K562 (cell line): ENCODE data around the gene OR51E2. TPM values are rescaled to one million over a fixed set of nuclear protein-coding genes. Genes with fewer than 3 reads are reported as not detected.
A peak's percentile ranks its signal among the peaks of the same experiment; 100 is the strongest.

Experiments used
- ATAC-seq: fragments of 200-7000 bp; cut with Tn5 transposase; 3 replicates; pipeline ENCODE4 v1.9.1; 2020; ENCODE audit warnings: moderate library complexity
- BruUV-seq: library from RNA; stranded (reverse); fragments of 400-500 nt; replicated peaks from 2 replicates; lab custom pipeline; 2021; lab: Mats Ljungman, UMichigan
- CTCF ChIA-PET: fragments of 300-600 bp; formaldehyde crosslinking; extraction: SDS; loops from one replicate; lab custom pipeline; 2021; ENCODE audit warnings: low intra/inter-chr PET ratio; lab: Yijun Ruan, JAX
- POLR2A ChIA-PET: fragments of 300-600, 350-650 bp; sonication (Branson Sonifier 250); formaldehyde crosslinking; extraction: SDS; loops from one replicate; lab custom pipeline; 2021; ENCODE audit warnings: antibody characterized with exemption, inconsistent platforms; lab: Yijun Ruan, JAX
- DNase-seq, 4 experiments: peaks; one replicate each; pipeline versions ENCODE4 v3.0.0 to v3.0.0-alpha.2; 2011 to 2018; ENCODE audit warnings: low spot score in 3 of 4, mixed read lengths in 3 of 4; ENCODE audit errors: extremely low read depth in 1 of 4
- FAIRE-seq: peaks from 2 replicates; lab custom pipeline; 2011; peaks lifted over from hg19 to GRCh38; lab: Jason Lieb, UNC
- H2AFZ ChIP-seq: 2 replicates; pipeline ENCODE4 v1.6.0; 2011; ENCODE audit warnings: low read depth, low read length, control low read depth, inconsistent platforms
- H3K27ac ChIP-seq: fragments of 200-600 bp; 3 replicates; pipeline ENCODE4 v1.8.0; 2011; ENCODE audit warnings: low read depth, mild to moderate bottlenecking, control low read depth, inconsistent platforms, low read length, moderate library complexity, mixed read lengths; ENCODE audit errors: extremely low read depth
- H3K27me3 ChIP-seq, 2 experiments: fragments of 300-600 bp in 1 of 2; 2 replicates in 1 of 2; 3 replicates in 1 of 2; pipeline versions ENCODE4 v1.6.0 to v1.8.0; 2011; ENCODE audit warnings: inconsistent platforms in 2 of 2, low read length in 2 of 2, mild to moderate bottlenecking in 1 of 2, mixed read lengths in 1 of 2, moderate library complexity in 1 of 2; ENCODE audit not compliant: control insufficient read depth in 2 of 2, insufficient read depth in 2 of 2
- H3K36me3 ChIP-seq: fragments of 300-600 bp; 3 replicates; pipeline ENCODE4 v1.8.0; 2011; ENCODE audit warnings: mild to moderate bottlenecking, low read length, inconsistent platforms; ENCODE audit not compliant: control insufficient read depth, insufficient read depth
- H3K4me1 ChIP-seq, 2 experiments: fragments of 200-600 bp in 1 of 2; replicated peaks in 1 of 2; 2 replicates in 1 of 2; 3 replicates in 1 of 2; pipeline versions ENCODE4 v1.5.1 to v1.8.0; 2011; ENCODE audit warnings: inconsistent platforms in 2 of 2, low read length in 2 of 2, mild to moderate bottlenecking in 1 of 2, mixed read lengths in 1 of 2, moderate library complexity in 1 of 2; ENCODE audit not compliant: control insufficient read depth in 2 of 2, insufficient read depth in 2 of 2
- H3K4me2 ChIP-seq: 2 replicates; pipeline ENCODE4 v1.6.1; 2011; ENCODE audit warnings: low read length, control low read depth, inconsistent platforms, mixed read lengths; ENCODE audit not compliant: insufficient read depth
- H3K4me3 ChIP-seq: fragments of 200-600 bp; sonication (generic), shearing (Covaris generic); 2 replicates; pipeline ENCODE4 v1.5.1; 2016; ENCODE audit warnings: control low read depth, inconsistent platforms
- H3K79me2 ChIP-seq: fragments of 200-600 bp; 3 replicates; pipeline ENCODE4 v1.8.0; 2011; ENCODE audit warnings: low read length, inconsistent platforms; ENCODE audit not compliant: control insufficient read depth, insufficient read depth
- H3K9ac ChIP-seq, 2 experiments: 2 replicates each; pipeline versions ENCODE4 v1.6.0 to v1.6.1; 2011; ENCODE audit warnings: low read depth in 2 of 2, low read length in 2 of 2, control low read depth in 1 of 2, inconsistent platforms in 1 of 2, mild to moderate bottlenecking in 1 of 2, mixed read lengths in 1 of 2; ENCODE audit not compliant: insufficient read depth in 1 of 2
- H3K9me1 ChIP-seq: one replicate; pipeline ENCODE4 v1.6.0; 2011; ENCODE audit warnings: inconsistent platforms, mild to moderate bottlenecking, low read length, moderate library complexity; ENCODE audit not compliant: control insufficient read depth, insufficient read depth
- H3K9me3 ChIP-seq: replicated peaks from 2 replicates; pipeline ENCODE4 v1.5.1; 2011; ENCODE audit warnings: low read depth, low read length, inconsistent platforms; ENCODE audit not compliant: control insufficient read depth, insufficient read depth
- H4K20me1 ChIP-seq: replicated peaks from 2 replicates; pipeline ENCODE4 v1.6.1; 2011; ENCODE audit warnings: low read length, inconsistent platforms, mixed read lengths; ENCODE audit not compliant: control insufficient read depth, insufficient read depth
- BCOR ChIP-seq: fragments of 450-650 bp; IDR thresholded peaks from 2 replicates; pipeline ENCODE4 v1.6.1; 2016
- CBFA2T3 ChIP-seq: fragments of 450-650 bp; IDR thresholded peaks from 2 replicates; pipeline ENCODE4 v1.6.1; 2017
- DPF2 ChIP-seq: fragments of 450-650 bp; IDR thresholded peaks from 2 replicates; pipeline ENCODE4 v1.6.1; 2016
- HDGF ChIP-seq: fragments of 450-650 bp; IDR thresholded peaks from 2 replicates; pipeline ENCODE4 v1.6.1; 2016
- KHSRP ChIP-seq: fragments of 450-650 bp; IDR thresholded peaks from 2 replicates; pipeline ENCODE4 v1.6.1; 2017
- NCOA6 ChIP-seq: fragments of 450-650 bp; IDR thresholded peaks from 2 replicates; pipeline ENCODE4 v1.6.1; 2017; ENCODE audit warnings: mild to moderate bottlenecking
- NCOR1 ChIP-seq: fragments of 450-650 bp; IDR thresholded peaks from 2 replicates; pipeline ENCODE4 v1.6.1; 2016; ENCODE audit warnings: mild to moderate bottlenecking, moderate library complexity
- NFRKB ChIP-seq: fragments of 450-650 bp; IDR thresholded peaks from 2 replicates; pipeline ENCODE4 v1.6.1; 2016; ENCODE audit warnings: low read depth
- NR2C1 ChIP-seq, 2 experiments: fragments of 450-650 bp; IDR thresholded peaks; 2 replicates each; pipeline ENCODE4 v1.6.1; 2017; ENCODE audit warnings: mild to moderate bottlenecking in 2 of 2, antibody characterized with exemption in 1 of 2, inconsistent platforms in 1 of 2, missing compliant biosample characterization in 1 of 2, missing genetic modification characterization in 1 of 2
- OTX1 ChIP-seq: fragments of 450-650 bp; formaldehyde crosslinking; IDR thresholded peaks from 2 replicates; pipeline ENCODE4 v1.4.0; 2022; ENCODE audit warnings: mild to moderate bottlenecking
- RBBP5 ChIP-seq: fragments of 200-600 bp; sonication (generic); IDR thresholded peaks from 2 replicates; pipeline ENCODE4 v1.6.1; 2012; ENCODE audit warnings: borderline replicate concordance, mild to moderate bottlenecking, low read length, control low read depth, inconsistent platforms; ENCODE audit not compliant: insufficient read depth, poor library complexity, severe bottlenecking
- SMARCA5 ChIP-seq: fragments of 450-650 bp; IDR thresholded peaks from 2 replicates; pipeline ENCODE4 v1.6.1; 2016
- TARDBP ChIP-seq: fragments of 450-650 bp; IDR thresholded peaks from 2 replicates; pipeline ENCODE4 v1.6.1; 2016
- TCF3 ChIP-seq: sonication (generic); formaldehyde crosslinking; IDR thresholded peaks from 2 replicates; pipeline ENCODE4 v1.4.0; 2020; ENCODE audit warnings: mild to moderate bottlenecking, missing genetic modification reagents
- TEAD4 ChIP-seq, 2 experiments: sonication (generic) in 1 of 2; formaldehyde crosslinking in 1 of 2; IDR thresholded peaks; 2 replicates each; pipeline versions ENCODE4 v1.6.1 to v1.8.0; 2012 to 2022; ENCODE audit warnings: borderline replicate concordance in 1 of 2, inconsistent platforms in 1 of 2, low read length in 1 of 2, mild to moderate bottlenecking in 1 of 2, missing genetic modification reagents in 1 of 2
- YY1 ChIP-seq, 3 experiments: IDR thresholded peaks; 2 replicates each; pipeline ENCODE4 v1.6.1; 2011; ENCODE audit warnings: low read length in 2 of 3, mild to moderate bottlenecking in 2 of 3, moderate library complexity in 2 of 3, borderline replicate concordance in 1 of 3, control low read depth in 1 of 3, low read depth in 1 of 3; ENCODE audit not compliant: insufficient read depth in 3 of 3, insufficient replicate concordance in 2 of 3, control insufficient read depth in 1 of 3, insufficient read length in 1 of 3; ENCODE audit errors: extremely low read depth in 1 of 3
- ZNF668 ChIP-seq: fragments of 250-450 bp; sonication (Bioruptor Pico); IDR thresholded peaks from 2 replicates; pipeline ENCODE4 v1.8.0; 2022; ENCODE audit warnings: mild to moderate bottlenecking, inconsistent platforms
- WGBS: fragments of 100-300 bp; shearing (Covaris generic); methylation state at CpG from one replicate; pipeline ENCODE4 v1.1.6; 2016; ENCODE audit warnings: low coverage, mixed read lengths; ENCODE audit not compliant: insufficient coverage; ENCODE audit errors: missing lambda C conversion rate; 5-methylcytosine and 5-hydroxymethylcytosine counted together
- in situ Hi-C: fragments of 300-500 bp; cut with MboI; formaldehyde crosslinking; loops from 4 replicates; pipeline ENCODE4 v1.15.0; 2018; ENCODE audit warnings: inconsistent platforms, mixed read lengths
- intact Hi-C: fragments of 100-400 bp; cut with micrococcal nuclease; formaldehyde crosslinking; loops from 2 replicates; pipeline ENCODE4 v1.14.2; 2022
- polyA plus RNA-seq, 8 experiments: library from polyadenylated mRNA; depleted of rRNA in 4 of 8; stranded (reverse) in 5 of 8; unstranded in 3 of 8; fragments of >200 nt; fragmentation: Nextera tagmentation in 2 of 8; fragmentation: Illumina TruSeq in 1 of 8; extraction: Ambion mirVana in 2 of 8; extraction: Trizol in 1 of 8; gene quantifications; 2 replicates each; pipeline versions ENCODE4 v1.2.1 to v1.2.3, GENCODE V29; 2011 to 2014; ENCODE audit warnings: inconsistent platforms in 1 of 8, missing spikeins in 1 of 8
- total RNA-seq, 7 experiments: library from RNA; depleted of rRNA in 6 of 7; stranded (reverse); fragments of >200 nt in 6 of 7; fragmentation: Illumina TruSeq in 2 of 7; extraction: Trizol in 2 of 7; gene quantifications; 2 replicates each; pipeline versions ENCODE4 v1.2.1 to v1.2.3, GENCODE V29; 2011 to 2021; ENCODE audit warnings: low replicate concordance in 1 of 7
- TF ChIP-seq, protein P1 (sequence below): fragments of 250-450 bp; sonication (Bioruptor Pico); IDR thresholded peaks from 2 replicates; pipeline ENCODE4 v1.5.0; 2021
- TF ChIP-seq, protein P2 (sequence below): fragments of 450-650 bp; IDR thresholded peaks from 2 replicates; pipeline ENCODE4 v1.6.1; 2018; ENCODE audit not compliant: partially characterized antibody

OR51E2 gene
- total and polyA plus RNA-seq, 9 of the 15 experiments (the other 6 are each of a cell fraction or from before 2014, with no cell fraction given) = not detected

DNA sequence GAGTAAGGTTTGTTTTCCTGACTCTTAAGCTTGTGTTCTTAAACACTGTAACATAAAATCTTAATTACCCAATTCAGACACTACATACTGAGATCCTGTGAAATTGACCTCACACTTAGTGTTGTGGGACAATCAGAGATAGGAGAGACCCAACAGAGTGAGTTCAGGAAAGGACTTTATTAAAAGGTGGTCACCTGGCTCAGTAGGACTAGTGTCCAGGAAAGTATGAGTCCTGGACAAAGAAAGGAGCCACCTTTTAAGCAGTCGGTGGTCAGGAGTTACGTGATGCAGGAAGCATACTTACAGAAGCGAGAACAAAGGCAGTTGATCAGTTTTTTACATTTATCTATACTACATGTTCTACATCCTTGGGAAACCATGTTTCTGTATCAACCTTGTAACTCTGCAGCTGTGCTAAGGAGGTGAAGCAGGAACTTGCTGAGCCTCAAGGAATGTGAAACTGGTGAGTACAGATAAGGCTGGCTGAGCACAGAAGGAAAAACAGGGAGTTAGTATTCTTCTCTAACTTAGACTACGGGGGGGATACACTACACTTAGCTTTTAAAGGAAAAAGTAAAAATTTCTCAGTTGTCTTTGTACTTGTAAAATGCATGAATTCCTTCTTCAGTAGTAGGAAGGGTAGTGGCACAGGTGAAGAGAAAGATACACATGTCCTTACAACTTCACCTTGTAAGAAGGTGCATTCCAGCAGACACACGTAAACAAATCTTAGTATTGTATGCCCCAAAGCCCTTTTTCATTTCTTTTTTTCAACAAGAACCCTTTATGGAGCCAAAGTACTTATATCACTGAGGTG, 38.8 kb downstream of the OR51E2 start:
- 4% methylated on average over 5 of the region's 5 CpGs for WGBS
- H3K4me2 ChIP-seq = peak overlapping the region; percentile 67
- DNase-seq = peak; percentile 36 to 81 (median 55)
- peak overlapping the region; percentile 4; the same call in 1 of the 2 replicates for H3K4me3 ChIP-seq
- H3K79me2 ChIP-seq = no peaks in the 10 kb centered on the region
- peak overlapping the region; percentile 79 for H3K27ac ChIP-seq
- no TSS peak for BruUV-seq
- ChIA-PET CTCF (no interaction called here), POLR2A (interaction anchor here (0.9 kb wide), 1 partner anchor 846 kb away, joined by 3 read pairs; no protein-coding TSS in a partner anchor)
- peak overlapping the region; percentile 87 for H2AFZ ChIP-seq
- intact Hi-C loops = no loop called here
- FAIRE-seq = peak; percentile 96
- no peaks in the 10 kb centered on the region for H3K27me3 ChIP-seq
- no peaks in the 10 kb centered on the region for H3K9me1 ChIP-seq
- in situ Hi-C loops = no loop called here
- no peaks in the 10 kb centered on the region for H3K36me3 ChIP-seq
- H3K4me1 ChIP-seq = peaks cover 0 to 19% of the 10 kb centered on the region in 2 experiments; a peak in 4 of 5 replicates
- H3K9ac ChIP-seq = peak overlapping the region in 1 of 2 experiments; percentile 65; a peak in 2 of 4 replicates
- H3K9me3 ChIP-seq = no peaks in the 10 kb centered on the region
- ATAC-seq = peak; percentile 86
- H4K20me1 ChIP-seq = no peaks in the 10 kb centered on the region
- TF ChIP-seq HDGF = no peak
- TF ChIP-seq NCOR1 = peak; percentile 62
- peak; percentile 63; the same call in 1 of the 2 replicates for TF ChIP-seq DPF2
- peak; percentile 61 for TF ChIP-seq NFRKB
- peak; percentile 94 for TF ChIP-seq TEAD4 (IDR thresholded peaks at IDR 0.05; ENCODE audit: low read length)
- no peak for TF ChIP-seq TEAD4 (CRISPR knock-in tag; IDR thresholded peaks at IDR 0.05; ENCODE audit: borderline replicate concordance)
- no peak for TF ChIP-seq ZNF668 (CRISPR knock-in tag)
- TF ChIP-seq TCF3 = peak; percentile 83
- TF ChIP-seq SMARCA5 = no peak
- TF ChIP-seq BCOR = 0 out of 2 replicates have a peak, but pooled peaks have one; percentile 6
- TF ChIP-seq RBBP5 = peak; percentile 94
- TF ChIP-seq TARDBP = no peak
- TF ChIP-seq, protein P1, sequence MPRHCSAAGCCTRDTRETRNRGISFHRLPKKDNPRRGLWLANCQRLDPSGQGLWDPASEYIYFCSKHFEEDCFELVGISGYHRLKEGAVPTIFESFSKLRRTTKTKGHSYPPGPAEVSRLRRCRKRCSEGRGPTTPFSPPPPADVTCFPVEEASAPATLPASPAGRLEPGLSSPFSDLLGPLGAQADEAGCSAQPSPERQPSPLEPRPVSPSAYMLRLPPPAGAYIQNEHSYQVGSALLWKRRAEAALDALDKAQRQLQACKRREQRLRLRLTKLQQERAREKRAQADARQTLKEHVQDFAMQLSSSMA = no peak
- TF ChIP-seq YY1 (IDR thresholded peaks at IDR 0.05; ENCODE audit: borderline replicate concordance in 1 of 3, control insufficient read depth in 1 of 3, extremely low read depth in 1 of 3, insufficient read depth in 3 of 3, insufficient read length in 1 of 3, insufficient replicate concordance in 2 of 3, low read depth in 1 of 3, low read length in 2 of 3) = peak in 1 of 3 experiments; percentile 30
- TF ChIP-seq KHSRP = no peak
- no peak for TF ChIP-seq OTX1
- TF ChIP-seq NCOA6 = no peak
- TF ChIP-seq CBFA2T3 = peak; percentile 84
- TF ChIP-seq, protein P2, sequence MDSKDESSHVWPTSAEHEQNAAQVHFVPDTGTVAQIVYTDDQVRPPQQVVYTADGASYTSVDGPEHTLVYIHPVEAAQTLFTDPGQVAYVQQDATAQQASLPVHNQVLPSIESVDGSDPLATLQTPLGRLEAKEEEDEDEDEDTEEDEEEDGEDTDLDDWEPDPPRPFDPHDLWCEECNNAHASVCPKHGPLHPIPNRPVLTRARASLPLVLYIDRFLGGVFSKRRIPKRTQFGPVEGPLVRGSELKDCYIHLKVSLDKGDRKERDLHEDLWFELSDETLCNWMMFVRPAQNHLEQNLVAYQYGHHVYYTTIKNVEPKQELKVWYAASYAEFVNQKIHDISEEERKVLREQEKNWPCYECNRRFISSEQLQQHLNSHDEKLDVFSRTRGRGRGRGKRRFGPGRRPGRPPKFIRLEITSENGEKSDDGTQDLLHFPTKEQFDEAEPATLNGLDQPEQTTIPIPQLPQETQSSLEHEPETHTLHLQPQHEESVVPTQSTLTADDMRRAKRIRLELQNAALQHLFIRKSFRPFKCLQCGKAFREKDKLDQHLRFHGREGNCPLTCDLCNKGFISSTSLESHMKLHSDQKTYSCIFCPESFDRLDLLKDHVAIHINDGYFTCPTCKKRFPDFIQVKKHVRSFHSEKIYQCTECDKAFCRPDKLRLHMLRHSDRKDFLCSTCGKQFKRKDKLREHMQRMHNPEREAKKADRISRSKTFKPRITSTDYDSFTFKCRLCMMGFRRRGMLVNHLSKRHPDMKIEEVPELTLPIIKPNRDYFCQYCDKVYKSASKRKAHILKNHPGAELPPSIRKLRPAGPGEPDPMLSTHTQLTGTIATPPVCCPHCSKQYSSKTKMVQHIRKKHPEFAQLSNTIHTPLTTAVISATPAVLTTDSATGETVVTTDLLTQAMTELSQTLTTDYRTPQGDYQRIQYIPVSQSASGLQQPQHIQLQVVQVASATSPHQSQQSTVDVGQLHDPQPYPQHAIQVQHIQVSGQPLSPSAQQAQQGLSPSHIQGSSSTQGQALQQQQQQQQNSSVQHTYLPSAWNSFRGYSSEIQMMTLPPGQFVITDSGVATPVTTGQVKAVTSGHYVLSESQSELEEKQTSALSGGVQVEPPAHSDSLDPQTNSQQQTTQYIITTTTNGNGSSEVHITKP = peak; percentile 74
- no peak for TF ChIP-seq NR2C1 (IDR thresholded peaks at IDR 0.05)
- no peak for TF ChIP-seq NR2C1 (tag; IDR thresholded peaks at IDR 0.05)
